GM21737 (cell line): ENCODE results near the gene ROCK2.

Experiments
- ATAC-seq: cut with Tn5 transposase; IDR thresholded peaks from one replicate; pipeline ENCODE4 v1.9.1; 2021; ENCODE audit warnings: mild to moderate bottlenecking, moderate library complexity; ENCODE audit not compliant: unreplicated experiment

ROCK2 gene

GRCh38 chr2:11312770-11313471 lies 31.5 kb downstream of the ROCK2 start:
- ATAC-seq = no peak

GRCh38 chr2:11311543-11311942 lies 32.9 kb downstream of the ROCK2 start:
- ATAC-seq = no peak

- ATAC-seq = no peak
These were observed 34.2 kb downstream of the ROCK2 start for GRCh38 chr2:11310212-11310611.

DNA sequence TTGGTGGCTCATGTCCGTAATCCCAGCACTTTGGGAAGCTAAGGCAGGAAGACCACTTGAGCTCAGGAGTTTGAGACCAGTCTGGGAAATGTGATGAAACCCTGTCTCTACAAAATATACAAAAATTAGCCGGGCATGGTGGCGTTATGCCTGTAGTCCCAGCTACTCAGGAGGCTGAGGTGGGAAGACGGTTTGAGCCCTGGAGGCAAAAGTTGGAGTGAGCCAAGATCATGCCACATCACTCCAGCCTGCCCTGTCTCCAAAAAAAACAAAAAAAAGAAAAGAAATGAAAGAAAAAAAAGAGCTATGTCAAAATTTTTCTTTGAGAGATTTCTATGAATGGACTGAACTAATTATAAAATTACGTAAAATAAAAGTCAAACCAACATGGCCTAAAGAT lies 34.7 kb downstream of the ROCK2 start:
- ATAC-seq = no peak

GRCh38 chr2:11307764-11308415 lies 36.5 kb downstream of the ROCK2 start:
- no peak for ATAC-seq

DNA sequence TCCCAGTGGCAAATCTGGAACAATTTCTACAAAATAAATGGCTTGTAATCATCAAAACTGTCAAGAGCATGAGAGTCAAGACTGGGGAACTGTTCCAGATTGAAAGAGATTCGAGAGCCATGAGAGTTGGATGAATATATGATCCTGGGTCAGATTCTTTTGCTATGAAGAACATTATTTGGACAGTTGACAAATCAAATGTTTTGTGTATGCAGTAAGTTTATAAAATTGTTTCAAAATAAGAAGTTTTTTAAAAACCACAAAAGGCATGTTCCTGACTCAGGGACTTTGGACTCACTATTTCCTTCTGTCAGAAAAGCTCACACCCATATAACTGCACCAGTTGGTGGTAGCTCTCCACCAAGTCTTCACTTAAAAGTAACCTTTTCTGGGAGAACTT lies 38.5 kb downstream of the ROCK2 start:
- ATAC-seq = no peak

DNA sequence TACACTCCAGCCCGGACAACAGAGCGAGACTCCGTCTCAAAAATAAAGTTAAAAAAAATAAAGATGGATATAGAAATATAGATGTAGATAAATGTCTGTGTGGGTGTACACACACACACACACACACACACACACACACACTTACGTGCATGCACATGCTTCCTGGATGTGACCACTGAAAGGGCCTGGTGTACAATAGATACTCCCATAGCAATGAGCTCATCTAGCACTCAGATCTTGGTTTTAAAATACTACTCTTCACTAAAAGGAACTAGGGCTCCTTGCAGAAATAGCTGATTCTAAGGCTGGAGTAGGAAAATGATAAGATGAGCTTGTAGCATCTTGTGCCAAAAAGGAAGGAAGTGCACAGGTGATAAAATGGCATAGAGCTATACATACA lies 39.1 kb downstream of the ROCK2 start:
- ATAC-seq = no peak

GRCh38 chr2:11304476-11304875 lies 40.0 kb downstream of the ROCK2 start:
- no peak for ATAC-seq

DNA sequence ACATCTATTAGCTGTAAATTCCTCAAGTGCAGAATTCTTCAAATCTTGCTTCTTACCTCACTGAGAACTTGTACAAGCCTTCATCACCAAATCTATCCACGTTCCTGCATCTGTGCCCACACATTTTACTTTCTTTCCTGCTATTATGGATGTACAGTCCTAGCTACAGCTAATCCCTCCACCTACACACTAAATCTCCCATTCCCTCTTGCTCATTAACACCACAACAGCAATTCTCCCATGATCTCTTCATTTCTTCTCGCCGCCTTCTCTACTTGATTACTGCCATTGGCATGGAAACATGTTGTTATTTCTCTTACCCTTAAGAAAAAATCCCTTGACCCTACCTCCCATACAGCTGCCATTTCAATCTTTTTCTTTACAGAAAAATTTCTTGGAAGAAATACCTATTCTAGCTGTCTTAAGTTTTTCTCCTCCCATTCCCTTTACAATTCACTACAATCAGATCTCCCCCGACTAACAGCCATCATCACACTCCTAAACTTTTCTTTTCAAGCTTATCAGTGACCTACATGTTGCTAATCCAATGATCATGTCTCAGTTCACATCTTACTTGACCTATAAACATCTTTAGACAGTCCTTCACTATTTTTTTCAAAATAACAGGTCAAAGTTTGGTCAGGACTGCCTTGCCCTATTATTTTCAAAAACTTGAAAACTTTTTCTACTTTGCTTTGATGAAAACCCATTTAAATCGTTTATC lies 41.0 kb downstream of the ROCK2 start:
- no peak for ATAC-seq

GRCh38 chr2:11299439-11299838 lies 45.0 kb downstream of the ROCK2 start:
- ATAC-seq = no peak

DNA sequence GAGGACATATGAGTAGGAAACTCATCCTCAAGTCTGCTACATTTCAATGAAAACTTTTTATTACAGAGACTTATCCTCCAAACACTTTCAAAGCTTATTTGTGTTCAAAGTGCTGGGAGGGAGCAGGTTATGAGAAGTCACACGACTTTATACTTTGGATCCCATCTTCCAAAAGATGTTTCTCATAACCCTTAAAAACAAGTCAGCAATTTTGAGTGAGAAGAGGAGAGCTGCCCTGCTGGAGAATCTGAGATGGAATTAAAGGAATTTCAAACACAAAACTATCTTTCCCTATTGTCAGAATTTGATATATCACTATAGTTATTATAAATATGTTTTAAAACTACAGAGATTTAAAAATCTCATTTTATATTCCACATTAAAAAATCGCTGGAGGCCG lies 45.8 kb downstream of the ROCK2 start:
- no peak for ATAC-seq

DNA sequence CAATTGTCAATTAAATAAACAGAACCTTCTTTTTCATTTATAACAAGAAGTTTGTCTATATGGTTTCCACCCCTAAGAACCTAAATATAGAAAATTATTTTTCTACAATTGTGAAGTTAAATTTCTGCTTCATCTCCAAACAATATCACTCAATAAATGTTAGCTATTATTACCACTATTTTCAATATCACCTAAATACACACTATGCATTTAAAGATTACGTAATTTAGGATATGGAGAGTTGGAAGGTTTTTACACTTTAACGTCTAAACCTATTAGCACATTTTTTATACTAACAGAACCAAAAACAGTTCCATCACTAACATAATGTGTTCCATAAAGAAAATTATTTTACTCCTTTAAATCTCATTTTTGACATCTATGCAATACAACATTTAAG lies 48.0 kb downstream of the ROCK2 start:
- ATAC-seq = no peak

DNA sequence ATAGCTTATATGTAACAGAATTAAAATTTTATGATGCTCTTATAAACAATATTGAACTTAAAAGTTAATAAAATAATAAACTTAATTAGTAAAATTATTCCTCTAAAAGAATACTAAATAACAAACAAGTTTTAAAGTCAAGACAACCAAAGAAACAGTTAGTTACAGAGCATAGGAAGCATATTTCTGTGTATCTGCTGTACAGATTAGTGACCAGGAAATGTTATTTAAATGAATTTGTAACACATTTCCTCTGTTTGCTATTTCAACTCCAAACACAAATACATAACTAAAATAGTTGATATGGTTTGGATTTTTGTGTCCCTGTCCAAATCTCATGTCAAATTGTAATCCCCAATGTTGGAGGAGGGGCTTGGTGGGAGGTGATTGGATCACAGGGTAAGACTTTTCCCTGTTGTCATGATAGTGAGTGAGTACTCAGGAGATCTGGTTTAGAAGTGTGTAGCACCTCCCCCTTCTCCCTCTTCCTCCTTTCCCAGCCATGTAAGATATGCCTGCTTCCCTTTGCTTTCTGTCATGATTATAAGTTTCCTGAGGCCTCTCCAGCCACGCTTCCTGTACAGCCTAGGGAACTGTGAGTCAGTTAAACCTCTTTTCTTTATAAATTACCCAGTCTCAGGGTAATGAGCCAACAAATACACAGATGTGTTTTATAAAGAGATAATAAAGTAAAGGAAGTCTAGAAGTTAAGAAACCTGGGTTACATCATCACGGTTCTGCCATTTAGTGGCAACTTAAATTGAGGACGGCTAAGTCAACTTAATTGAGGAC lies 51.8 kb downstream of the ROCK2 start:
- ATAC-seq = no peak

- ATAC-seq = no peak
These were observed 53.7 kb downstream of the ROCK2 start for GRCh38 chr2:11290713-11291112.

GRCh38 chr2:11290211-11290610 lies 54.2 kb downstream of the ROCK2 start:
- no peak for ATAC-seq

GRCh38 chr2:11288431-11288830 lies 56.0 kb downstream of the ROCK2 start:
- no peak for ATAC-seq

DNA sequence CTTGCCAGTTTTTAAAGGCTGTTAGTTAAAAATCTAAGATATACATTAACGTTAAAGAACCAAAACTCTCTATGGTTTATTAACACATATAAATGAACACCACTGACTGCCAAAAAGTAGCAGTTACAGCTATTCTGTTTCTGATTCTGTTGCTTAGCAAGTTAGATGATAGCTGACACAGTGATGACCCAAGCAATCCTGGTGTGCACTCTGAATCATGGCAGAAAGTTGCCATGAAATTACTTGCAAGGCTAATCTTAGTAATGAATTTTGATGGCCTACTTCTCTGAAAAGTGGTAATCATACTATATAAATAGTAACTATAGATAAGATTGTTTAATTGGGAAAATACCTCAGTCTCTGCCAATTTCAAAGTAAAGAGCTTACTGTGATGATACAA lies 57.7 kb downstream of the ROCK2 start:
- ATAC-seq = no peak

GRCh38 chr2:11286323-11286722 lies 58.1 kb downstream of the ROCK2 start:
- no peak for ATAC-seq

DNA sequence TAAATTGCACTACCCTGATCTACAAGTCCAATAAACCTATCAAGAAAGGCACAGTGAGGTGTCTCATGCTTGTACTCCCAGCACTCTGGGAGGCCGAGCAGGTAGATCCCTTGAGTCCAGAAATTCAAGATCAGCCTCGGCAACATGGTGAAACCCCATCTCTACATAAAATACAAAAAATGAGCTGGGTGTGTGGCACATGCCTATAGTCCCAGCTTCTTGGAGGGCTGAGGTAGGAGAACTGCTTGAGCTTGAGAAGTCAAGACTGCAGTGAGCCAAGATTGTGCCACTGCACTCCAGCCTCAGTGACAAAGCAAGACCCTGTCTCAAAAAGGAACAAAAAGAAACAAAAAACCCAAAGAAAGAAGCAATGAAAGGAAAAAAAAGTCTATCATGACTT lies 58.9 kb downstream of the ROCK2 start:
- no peak for ATAC-seq

DNA sequence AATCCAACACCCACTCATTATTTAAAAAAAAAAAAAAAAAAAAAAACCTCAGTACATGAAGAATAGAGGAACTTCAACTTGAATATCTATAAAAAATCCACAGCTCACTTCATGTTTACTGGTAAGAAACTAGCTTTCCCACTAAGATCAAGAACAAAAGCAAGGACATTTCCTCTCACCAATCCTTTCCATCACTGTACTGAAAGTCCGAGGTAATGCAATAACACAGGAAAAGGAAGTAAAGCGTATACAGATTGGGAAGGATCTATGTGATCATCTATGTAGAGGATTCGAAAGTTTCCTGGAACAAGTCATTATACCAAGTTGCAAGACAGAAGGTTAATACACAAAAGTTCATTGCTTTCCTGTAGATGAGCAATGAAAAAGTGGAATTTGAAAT lies 63.2 kb downstream of the ROCK2 start:
- no peak for ATAC-seq

- no peak for ATAC-seq
These were observed 63.7 kb downstream of the ROCK2 start for GRCh38 chr2:11280713-11281112.
